IPS DF 4.7 (cell line): ENCODE results near the gene TEX19.
"Not testable (repeated sequence)": the region's sequence is repeated elsewhere in the genome, so short reads cannot be mapped to it uniquely, and the experiment has no call there.

Experiments
- DNase-seq: peaks from one replicate; pipeline ENCODE4 v3.0.0-alpha.2; 2013; ENCODE audit warnings: low spot score; ENCODE audit errors: extremely low read depth

TEX19 gene

DNA sequence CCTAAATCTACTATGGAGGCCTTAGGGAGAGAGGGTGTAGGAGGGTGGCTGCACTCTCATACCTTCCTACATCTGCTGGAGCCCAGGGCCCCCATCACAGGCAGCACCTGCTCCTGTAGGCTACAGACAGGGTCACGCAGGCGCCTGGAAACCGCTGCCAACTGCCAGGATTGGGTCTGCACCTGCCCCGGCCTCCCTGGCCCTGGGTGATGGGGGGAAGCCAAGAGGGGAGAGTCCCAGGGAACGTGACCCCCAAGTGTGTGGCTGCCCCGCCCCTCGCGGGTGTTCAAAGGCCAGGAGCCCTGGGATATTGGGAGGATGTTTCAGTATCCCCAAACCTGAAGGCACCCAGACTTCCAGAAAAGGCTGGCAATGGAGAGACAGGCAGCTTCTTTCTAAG, 5.6 kb upstream of the TEX19 start:
- DNase-seq = no peak

DNA sequence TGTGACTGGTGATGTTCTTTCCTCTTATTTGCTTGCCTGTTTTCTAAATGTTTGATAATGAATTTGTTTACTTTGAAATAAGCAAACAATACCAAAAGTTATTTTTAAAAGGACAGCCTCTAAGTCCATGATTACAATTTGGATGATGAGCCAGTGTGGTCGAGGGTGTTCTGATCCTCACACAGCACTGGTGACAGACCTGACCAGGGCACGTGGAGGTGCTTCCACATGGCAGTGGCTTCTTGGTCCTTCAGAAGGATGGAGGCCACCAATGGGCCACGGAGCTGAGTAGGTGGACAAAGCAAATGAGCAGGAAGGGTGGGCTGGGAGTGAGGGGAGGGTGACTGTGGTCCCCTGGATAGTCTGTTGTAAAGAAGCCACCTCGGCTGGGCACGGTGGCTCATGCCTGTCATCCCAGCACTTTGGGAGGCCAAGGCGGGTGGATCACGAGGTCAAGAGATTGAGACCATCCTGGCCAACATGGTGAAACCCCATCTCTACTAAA, 4.2 kb upstream of the TEX19 start:
- DNase-seq = no peak

- DNase-seq = no peak
Measured at GRCh38 chr17:82355770-82356427, 3.1 kb upstream of the TEX19 start.

- no peak for DNase-seq
Measured at GRCh38 chr17:82356845-82357355, 2.1 kb upstream of the TEX19 start.

- no peak for DNase-seq
Measured at GRCh38 chr17:82357394-82357793, 1.7 kb upstream of the TEX19 start.

- DNase-seq = not testable (repeated sequence)
Measured at GRCh38 chr17:82359451-82360074, 516 bp downstream of the TEX19 start.

GRCh38 chr17:82361885-82362633, 3.0 kb downstream of the TEX19 start:
- DNase-seq = no peak

DNA sequence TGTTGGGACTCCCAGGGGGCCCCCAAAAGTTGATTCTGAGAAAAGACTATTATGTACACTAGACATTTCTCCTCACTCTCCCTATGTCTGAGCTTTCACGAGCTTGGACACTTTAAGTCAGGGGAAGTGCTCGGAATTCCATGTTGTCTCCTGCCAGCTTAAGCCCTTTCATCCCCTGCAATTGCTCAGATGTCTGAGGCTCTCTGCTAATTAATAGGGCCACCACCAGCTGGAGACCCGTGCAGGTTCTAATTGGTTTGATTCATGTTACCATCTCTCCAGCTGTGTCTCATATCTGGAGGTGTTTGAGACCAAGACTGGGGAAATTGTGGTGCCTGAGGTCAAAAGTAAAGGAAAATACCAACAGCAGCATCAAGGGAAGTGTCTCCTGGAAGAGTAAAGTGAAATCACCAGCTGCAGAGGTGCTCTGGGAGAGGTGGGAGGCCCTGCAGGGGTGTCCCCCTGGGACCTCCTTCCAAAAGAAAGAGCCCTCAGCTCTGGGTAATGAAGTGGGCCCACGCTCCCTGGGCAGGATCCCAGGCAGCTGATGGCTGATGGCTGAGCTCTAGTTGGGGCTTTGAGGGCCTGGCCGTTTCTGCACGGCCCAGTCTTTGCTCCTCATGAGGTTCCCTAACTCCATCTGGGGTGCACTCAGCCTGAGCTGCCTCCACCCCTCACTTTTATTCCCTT, 6.7 kb downstream of the TEX19 start:
- DNase-seq = no peak

- DNase-seq = no peak
Measured at GRCh38 chr17:82366749-82367148, 7.7 kb downstream of the TEX19 start.

GRCh38 chr17:82367724-82368524, 8.9 kb downstream of the TEX19 start:
- DNase-seq = peak; percentile 22

DNA sequence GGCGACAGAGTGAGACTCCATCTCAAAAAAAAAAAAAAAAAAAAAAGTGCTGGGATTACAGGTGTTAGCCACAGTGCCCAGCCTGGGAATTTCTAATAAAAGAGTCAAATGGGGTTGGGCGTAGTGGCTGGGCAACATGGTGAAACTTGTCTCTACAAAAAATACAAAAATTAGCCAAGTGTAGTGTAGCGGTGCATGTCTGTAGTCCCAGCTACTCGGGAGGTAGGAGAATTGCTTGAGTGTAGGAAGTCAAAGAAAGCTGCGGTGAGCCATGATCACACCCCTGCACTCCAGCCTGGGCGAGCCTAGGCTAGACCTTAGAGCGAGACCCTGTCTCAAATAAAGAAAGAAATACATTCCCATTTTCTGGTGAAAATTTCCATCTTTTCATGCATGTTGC, 10.2 kb downstream of the TEX19 start:
- DNase-seq = no peak

DNA sequence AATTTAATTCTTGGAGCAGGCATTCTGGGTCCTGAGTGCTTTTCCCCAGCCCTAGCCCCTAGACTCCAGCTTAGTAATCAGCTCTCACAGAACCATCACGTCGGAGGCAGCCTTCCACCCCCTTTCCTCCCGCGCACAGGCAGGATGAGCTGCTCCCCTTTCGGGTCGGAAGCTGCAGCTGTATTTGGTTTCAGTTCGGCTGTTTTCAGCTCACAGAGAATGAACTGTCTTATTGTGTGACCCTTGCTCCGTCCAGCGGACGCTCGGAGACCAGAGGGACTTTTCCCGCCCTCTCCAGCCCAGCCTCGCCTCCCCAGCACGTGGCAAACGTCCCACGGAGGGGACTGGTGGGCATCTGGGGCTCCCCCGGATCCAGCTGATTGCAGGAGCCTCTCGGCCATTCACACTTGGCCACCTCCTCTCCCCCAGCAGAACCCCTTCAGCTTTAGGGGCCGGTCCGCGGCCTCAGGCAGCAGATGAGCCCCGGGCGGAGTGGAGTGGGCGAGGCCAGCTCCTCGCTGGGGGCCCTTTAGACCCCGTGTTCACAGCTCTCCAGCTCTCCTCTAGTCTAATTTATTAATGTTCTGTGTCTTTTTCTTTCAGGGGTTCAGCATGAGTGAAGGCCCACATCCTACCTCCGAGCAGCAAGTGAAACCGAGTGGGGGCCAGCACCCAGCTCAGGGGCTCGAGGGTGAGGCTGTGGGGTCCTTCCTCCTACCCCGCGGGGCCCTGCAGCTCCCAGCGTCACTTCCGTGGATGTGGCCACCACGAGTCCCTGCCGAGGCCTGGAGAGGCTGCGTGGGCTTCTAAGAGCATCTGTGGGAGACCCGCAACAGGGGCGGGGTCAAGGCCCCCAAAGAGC, 11.7 kb downstream of the TEX19 start:
- DNase-seq = no peak

DNA sequence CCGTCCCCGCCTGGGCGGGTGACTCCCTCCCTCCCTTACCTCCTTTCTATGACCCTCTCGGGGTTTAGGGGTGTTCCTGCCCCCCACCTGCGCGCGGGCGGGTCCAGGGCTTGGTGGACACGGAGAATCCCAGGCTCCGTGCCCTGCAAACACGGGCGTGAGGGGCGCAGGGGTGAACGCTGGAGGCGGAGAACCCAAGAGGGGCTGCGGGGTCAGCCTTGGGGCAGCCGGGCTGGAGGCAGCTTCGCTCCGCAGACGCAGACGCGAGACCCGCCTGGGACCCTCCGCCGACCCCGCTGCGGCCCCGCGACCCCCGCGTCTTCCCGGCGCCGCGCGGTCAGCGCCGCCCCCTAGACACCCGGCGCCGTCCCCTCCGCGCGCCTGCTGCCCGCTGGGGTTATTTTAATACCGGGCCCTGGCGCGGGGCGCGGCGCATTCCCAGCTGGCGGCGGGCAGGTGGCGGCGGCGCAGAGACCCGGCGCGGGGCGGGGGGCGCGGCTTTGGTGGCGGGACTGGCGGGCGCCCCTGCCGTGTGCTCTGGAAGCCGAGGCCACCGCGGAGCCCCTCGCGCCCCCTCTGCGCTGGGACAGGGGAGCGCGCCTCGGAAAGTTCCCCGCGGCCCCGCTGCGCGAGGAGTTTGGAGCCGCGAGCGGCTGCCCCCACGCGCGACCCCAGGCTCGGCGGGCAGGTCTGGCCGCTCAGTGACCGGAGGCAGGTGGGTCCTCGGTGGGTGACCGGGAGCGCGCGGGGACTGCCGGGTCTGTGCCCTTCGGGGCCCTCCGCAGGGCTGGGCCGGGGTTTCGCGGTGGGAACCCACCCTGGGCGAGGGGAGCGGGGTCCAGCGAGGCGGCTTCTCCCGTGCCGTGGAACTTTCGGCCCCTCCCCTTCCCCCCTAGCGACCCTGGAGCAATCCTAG, 12.5 kb downstream of the TEX19 start, which contains the start of gene UTS2R:
Gene UTS2R (plus strand): TSS at position 433 of the 916 bp plus-strand sequence. CDS start 2,560 bp downstream, outside the sequence.
- no peak for DNase-seq

DNA sequence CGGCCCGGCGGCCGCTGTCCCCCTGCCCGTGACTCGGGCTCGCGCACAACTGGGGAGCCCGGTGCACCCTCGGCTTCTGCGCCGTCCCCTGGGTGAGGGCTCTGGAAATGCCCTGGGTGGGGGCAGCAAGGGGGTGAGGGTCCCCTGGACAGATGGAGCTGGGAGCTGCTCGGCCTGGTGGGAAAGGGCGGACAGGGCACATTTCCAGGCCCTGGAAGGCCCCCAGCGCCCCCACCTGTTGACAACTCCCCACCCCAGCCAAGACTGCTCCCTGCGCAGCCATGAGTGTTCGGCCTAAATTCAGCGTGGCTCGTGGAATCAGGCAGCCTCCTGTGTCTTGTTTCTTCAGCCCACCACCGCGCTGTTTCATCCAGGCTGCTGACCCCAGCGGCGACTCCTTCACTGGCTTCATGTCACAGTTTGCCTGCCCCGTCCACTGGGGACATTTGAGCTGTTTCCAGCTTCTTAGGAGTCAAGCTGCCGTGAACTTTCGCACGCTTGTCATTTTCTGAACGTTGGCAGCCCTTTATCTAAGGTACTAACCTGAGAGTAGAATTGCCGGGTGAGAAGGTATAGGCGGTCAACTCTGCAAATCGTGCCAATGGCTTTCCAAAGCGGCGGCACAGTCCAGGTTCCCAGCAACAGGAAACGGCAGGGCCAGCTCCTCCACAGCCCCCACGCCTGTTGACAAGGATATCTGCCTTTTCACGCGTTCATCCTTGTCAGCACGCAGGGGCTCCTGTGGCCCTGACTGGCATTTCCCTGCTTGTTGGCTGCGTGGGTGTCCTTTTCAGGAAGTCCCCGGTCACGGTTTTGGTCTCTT, 13.4 kb downstream of the TEX19 start:
- DNase-seq = no peak

DNA sequence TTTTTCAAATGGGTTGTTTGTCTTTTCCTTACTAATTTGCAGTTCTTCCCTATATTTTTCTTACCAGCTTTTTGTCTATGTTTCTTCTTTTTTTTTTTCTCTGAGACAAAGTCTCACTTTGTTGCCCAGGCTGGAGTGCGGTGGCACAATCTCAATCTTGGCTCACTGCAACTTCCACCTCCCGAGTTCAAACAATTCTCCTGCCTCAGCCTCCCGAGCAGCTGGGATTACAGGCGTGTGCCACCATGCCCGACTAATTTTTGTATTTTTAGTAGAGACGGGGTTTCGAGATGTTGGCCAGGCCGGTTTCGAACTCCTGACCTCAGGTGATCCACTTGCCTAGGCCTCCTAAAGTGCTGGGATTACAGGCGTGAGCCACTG, 14.0 kb downstream of the TEX19 start:
- not testable (repeated sequence) for DNase-seq

- no peak for DNase-seq
Measured at GRCh38 chr17:82373731-82374625, 14.9 kb downstream of the TEX19 start.
